NT2/D1 (cell line): ENCODE measurements around the gene OR2AG2.

ENCODE experiments used
- DNase-seq: peaks from one replicate; pipeline ENCODE4 v3.0.0-alpha.2; 2011; ENCODE audit warnings: low read depth, low spot score
- H3K27me3 ChIP-seq: 2 replicates; pipeline ENCODE4 v1.6.0; 2011; ENCODE audit warnings: mild to moderate bottlenecking; ENCODE audit not compliant: insufficient read length, insufficient read depth
- H3K36me3 ChIP-seq: 2 replicates; pipeline ENCODE4 v1.6.1; 2011; ENCODE audit warnings: mild to moderate bottlenecking, low read length, mixed read lengths; ENCODE audit not compliant: insufficient read depth, insufficient read length
- H3K4me1 ChIP-seq: 2 replicates; pipeline ENCODE4 v1.5.1; 2011; ENCODE audit not compliant: insufficient read depth, insufficient read length
- H3K4me3 ChIP-seq: 2 replicates; pipeline ENCODE4 v1.5.1; 2011; ENCODE audit warnings: low read depth; ENCODE audit not compliant: insufficient read length
- H3K9ac ChIP-seq: 2 replicates; pipeline ENCODE4 v1.6.0; 2011; ENCODE audit warnings: low read depth; ENCODE audit not compliant: insufficient read length
- H3K9me3 ChIP-seq: 2 replicates; pipeline ENCODE4 v1.5.1; 2011; ENCODE audit warnings: mild to moderate bottlenecking, low read length; ENCODE audit not compliant: insufficient read depth
- SUZ12 ChIP-seq: IDR thresholded peaks from 2 replicates; pipeline ENCODE4 v1.6.1; 2011; ENCODE audit not compliant: insufficient read length, insufficient read depth; ENCODE audit errors: extremely low read depth
- YY1 ChIP-seq: IDR thresholded peaks from 2 replicates; pipeline ENCODE4 v1.6.1; 2011; ENCODE audit not compliant: insufficient read length, insufficient read depth
- ZNF274 ChIP-seq: IDR thresholded peaks from 2 replicates; pipeline ENCODE4 v1.6.1; 2011; ENCODE audit warnings: mild to moderate bottlenecking, low read depth, low read length

OR2AG2 gene

DNA sequence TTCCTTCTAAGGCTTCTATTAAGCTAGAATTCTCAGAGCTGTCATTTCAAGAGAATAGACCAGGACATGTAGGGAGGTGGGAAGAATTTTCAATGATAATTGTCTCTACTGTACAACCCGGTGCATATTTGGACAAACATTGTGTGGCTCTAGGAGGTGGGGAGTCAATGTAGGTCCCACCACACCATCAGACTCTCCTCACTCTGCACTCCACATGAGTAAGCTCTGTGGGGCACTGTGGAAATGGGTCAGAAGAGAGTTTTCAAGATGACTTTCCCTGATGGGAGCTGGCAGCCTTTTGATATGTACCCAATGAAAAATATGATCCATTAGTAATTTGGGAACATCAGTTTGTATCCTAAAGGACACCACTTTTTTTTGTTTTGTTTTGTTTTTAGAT lies 33.2 kb downstream of the OR2AG2 start:
- no peak for DNase-seq
- no peak overlapping the region for H3K4me3 ChIP-seq
- TF ChIP-seq ZNF274, result no peak
- TF ChIP-seq YY1, result no peak
- no peak for TF ChIP-seq SUZ12
- H3K27me3 ChIP-seq, result no peaks in the 10 kb centered on the region
- no peaks in the 10 kb centered on the region for H3K36me3 ChIP-seq
- no peaks in the 10 kb centered on the region for H3K4me1 ChIP-seq
- H3K9ac ChIP-seq, result no peak overlapping the region
- H3K9me3 ChIP-seq, result no peaks in the 10 kb centered on the region; the same call in 1 of the 2 replicates

- H3K9me3 ChIP-seq, result no peaks in the 10 kb centered on the region; the same call in 1 of the 2 replicates
- H3K4me3 ChIP-seq, result no peak overlapping the region
- H3K4me1 ChIP-seq, result no peaks in the 10 kb centered on the region
- no peaks in the 10 kb centered on the region for H3K36me3 ChIP-seq
- no peaks in the 10 kb centered on the region for H3K27me3 ChIP-seq
- peak; percentile 28 for DNase-seq
- H3K9ac ChIP-seq, result no peak overlapping the region
- TF ChIP-seq YY1, result no peak
- no peak for TF ChIP-seq SUZ12
- no peak for TF ChIP-seq ZNF274
Observed at GRCh38 chr11:6737872-6738466, 33.8 kb downstream of the OR2AG2 start.

GRCh38 chr11:6736495-6737121 lies 35.2 kb downstream of the OR2AG2 start:
- Histone ChIP-seq H3K9me3 (no peaks in the 10 kb centered on the region; the same call in 1 of the 2 replicates), H3K36me3 (no peaks in the 10 kb centered on the region), H3K9ac (no peak overlapping the region), H3K27me3 (no peaks in the 10 kb centered on the region), H3K4me3 (no peak overlapping the region), H3K4me1 (no peaks in the 10 kb centered on the region)
- no peak for DNase-seq
- no peak for TF ChIP-seq ZNF274
- TF ChIP-seq YY1, result no peak
- TF ChIP-seq SUZ12, result no peak

GRCh38 chr11:6735306-6735705 lies 36.5 kb downstream of the OR2AG2 start:
- DNase-seq, result no peak
- Histone ChIP-seq H3K4me1 (no peaks in the 10 kb centered on the region), H3K9ac (no peak overlapping the region), H3K9me3 (no peaks in the 10 kb centered on the region; the same call in 1 of the 2 replicates), H3K27me3 (no peaks in the 10 kb centered on the region), H3K4me3 (no peak overlapping the region), H3K36me3 (no peaks in the 10 kb centered on the region)
- TF ChIP-seq YY1 (no peak), ZNF274 (no peak), SUZ12 (no peak)

DNA sequence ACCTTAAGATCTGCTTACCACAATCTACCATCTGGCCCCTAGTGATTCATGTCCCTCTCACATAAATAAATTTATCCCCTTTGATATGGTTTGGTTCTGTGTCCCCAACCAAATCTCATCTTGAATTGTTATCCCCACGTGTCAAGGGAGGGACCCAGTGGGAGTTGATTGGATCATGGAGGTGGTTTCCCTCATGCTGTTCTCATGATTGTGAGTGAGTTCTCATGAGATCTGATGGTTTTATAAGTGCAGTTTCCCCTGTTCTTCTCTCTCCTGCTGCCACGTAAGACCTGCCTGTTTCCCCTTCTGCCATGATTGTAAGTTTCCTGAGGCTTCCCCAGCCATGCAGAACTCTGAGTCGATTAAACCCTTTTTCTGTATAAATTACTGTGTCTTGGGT lies 37.2 kb downstream of the OR2AG2 start:
- H3K4me1 ChIP-seq, result no peaks in the 10 kb centered on the region
- TF ChIP-seq SUZ12 (no peak), YY1 (no peak), ZNF274 (no peak)

GRCh38 chr11:6733326-6734275 lies 38.2 kb downstream of the OR2AG2 start:
- Histone ChIP-seq H3K4me1 (no peaks in the 10 kb centered on the region), H3K36me3 (no peaks in the 10 kb centered on the region), H3K9me3 (no peaks in the 10 kb centered on the region; the same call in 1 of the 2 replicates), H3K4me3 (no peak overlapping the region), H3K9ac (no peak overlapping the region), H3K27me3 (no peaks in the 10 kb centered on the region)
- TF ChIP-seq ZNF274 (no peak), YY1 (no peak), SUZ12 (no peak)
- no peak for DNase-seq

More for the DNA sequence above, 37.2 kb downstream of the OR2AG2 start:
- DNase-seq, result no peak
- Histone ChIP-seq H3K9ac (no peak overlapping the region), H3K27me3 (no peaks in the 10 kb centered on the region), H3K9me3 (no peaks in the 10 kb centered on the region; the same call in 1 of the 2 replicates), H3K36me3 (no peaks in the 10 kb centered on the region), H3K4me3 (no peak overlapping the region)
